Subcutaneous adipose tissue (tissue), 4 donors: ENCODE measurements around the gene PPCDC. TPM values are rescaled to one million over a fixed set of nuclear protein-coding genes. Genes with fewer than 3 reads are reported as not detected.

Experiments used
- CTCF ChIP-seq: fragments of 450-650 bp; IDR thresholded peaks from one replicate; pipeline ENCODE4 v1.5.1; 2016; ENCODE audit warnings: low read depth, mild to moderate bottlenecking, control low read depth, antibody characterized with exemption, moderate library complexity
- total RNA-seq, 4 donors: library from RNA; depleted of rRNA; stranded (reverse); fragments of >200 nt; gene quantifications; one replicate each; pipeline ENCODE4 v1.1.0, GENCODE V29; 2016

Gene PPCDC
- total RNA-seq, 4 donors from 2014 or later: 10.5 to 20.2 (median 14.5) TPM

- no peak for TF ChIP-seq CTCF
Measured at GRCh38 chr15:75068748-75069147, 45.4 kb downstream of the PPCDC start.

- no peak for TF ChIP-seq CTCF
Measured at GRCh38 chr15:75069301-75069925, 46.0 kb downstream of the PPCDC start.

GRCh38 chr15:75070674-75071073 lies 47.3 kb downstream of the PPCDC start:
- no peak for TF ChIP-seq CTCF

GRCh38 chr15:75073197-75073596 lies 49.8 kb downstream of the PPCDC start:
- no peak for TF ChIP-seq CTCF

GRCh38 chr15:75076277-75076676 lies 52.9 kb downstream of the PPCDC start:
- no peak for TF ChIP-seq CTCF

- no peak for TF ChIP-seq CTCF
Measured at GRCh38 chr15:75081150-75081549, 57.8 kb downstream of the PPCDC start.

- TF ChIP-seq CTCF: no peak
Measured at GRCh38 chr15:75082689-75083088, 59.3 kb downstream of the PPCDC start.
